Osteocyte (in vitro differentiated cells): ENCODE results near the gene NBDY. TPM values are rescaled to one million over a fixed set of nuclear protein-coding genes. Genes with fewer than 3 reads are reported as not detected.
A peak's percentile ranks its signal among the peaks of the same experiment; 100 is the strongest.

ENCODE experiments used
- DNase-seq: peaks from one replicate; pipeline ENCODE4 v3.0.0; 2021; ENCODE audit warnings: mixed read lengths; ENCODE audit not compliant: unreplicated experiment; ENCODE audit errors: extremely low spot score
- H3K27ac Mint-ChIP-seq: one replicate; pipeline ENCODE4 v1.8.0; 2021; ENCODE audit warnings: mild to moderate bottlenecking, mixed read lengths; ENCODE audit not compliant: unreplicated experiment
- H3K27me3 Mint-ChIP-seq: one replicate; pipeline ENCODE4 v1.8.0; 2021; ENCODE audit warnings: mixed read lengths; ENCODE audit not compliant: unreplicated experiment
- H3K36me3 Mint-ChIP-seq: one replicate; pipeline ENCODE4 v1.8.0; 2021; ENCODE audit warnings: mixed read lengths; ENCODE audit not compliant: unreplicated experiment
- H3K4me1 Mint-ChIP-seq: one replicate; pipeline ENCODE4 v1.8.0; 2021; ENCODE audit warnings: mixed read lengths; ENCODE audit not compliant: unreplicated experiment
- H3K4me3 Mint-ChIP-seq: one replicate; pipeline ENCODE4 v1.8.0; 2021; ENCODE audit warnings: mild to moderate bottlenecking, moderate library complexity, mixed read lengths; ENCODE audit not compliant: unreplicated experiment
- H3K9me3 Mint-ChIP-seq: one replicate; pipeline ENCODE4 v1.8.0; 2021; ENCODE audit warnings: mixed read lengths; ENCODE audit not compliant: unreplicated experiment
- CTCF ChIP-seq: fragments of 200-600 bp; sonication (generic); IDR thresholded peaks from 2 replicates; pipeline ENCODE4 v1.5.0; 2021; ENCODE audit warnings: antibody characterized with exemption, mild to moderate bottlenecking, moderate library complexity
- total RNA-seq: library from RNA; stranded (reverse); gene quantifications from 2 replicates; pipeline ENCODE4 v1.2.1, GENCODE V29; 2021

The NBDY gene
- total RNA-seq, 1 donor from 2014 or later: 61.1 TPM

DNA sequence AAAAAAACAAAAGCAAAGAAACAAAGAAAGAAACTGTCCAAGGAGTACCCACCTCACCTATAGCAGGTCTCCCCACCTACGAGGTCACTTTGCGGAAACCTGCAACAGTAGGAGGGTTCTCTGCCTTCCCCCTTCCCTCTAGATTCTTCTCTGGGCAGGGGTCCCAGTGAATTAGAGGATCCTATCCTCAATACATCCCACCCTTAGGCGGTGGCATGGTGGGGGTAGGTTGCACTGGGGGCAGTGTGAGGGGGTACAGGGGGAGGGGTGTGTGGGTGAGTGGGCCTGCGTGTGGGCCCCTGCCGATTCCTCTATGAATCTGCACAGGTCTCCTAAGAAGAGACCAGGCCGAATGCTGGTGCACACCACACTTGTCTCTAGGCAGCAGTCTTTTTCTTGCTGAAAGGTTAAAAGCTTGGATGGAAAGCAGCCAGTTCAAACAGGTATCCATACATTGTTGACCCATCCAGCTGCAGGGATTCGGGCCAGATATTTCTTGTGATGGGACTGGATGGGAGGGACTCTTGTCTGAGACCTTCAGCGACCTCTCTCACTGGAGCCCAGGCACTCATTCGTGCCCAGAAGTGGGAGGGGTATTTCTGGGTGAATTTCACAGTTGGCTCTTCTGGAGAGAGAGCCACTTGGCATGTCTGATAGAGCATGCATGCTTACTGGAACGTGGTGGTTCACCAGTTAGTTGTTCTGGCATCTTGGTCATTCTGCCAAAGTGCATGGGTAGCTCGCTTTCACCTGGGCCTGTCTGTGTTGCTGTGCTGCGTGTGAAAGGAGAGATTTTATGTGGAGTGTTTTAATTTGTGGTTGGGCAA is 65.6 kb downstream of the NBDY start:
- H3K27ac Mint-ChIP-seq: no peak overlapping the region
- H3K9me3 Mint-ChIP-seq: peaks cover 10% of the 10 kb centered on the region
- no peak for TF ChIP-seq CTCF
- peaks cover 7% of the 10 kb centered on the region for H3K4me1 Mint-ChIP-seq
- no peaks in the 10 kb centered on the region for H3K27me3 Mint-ChIP-seq
- DNase-seq: peak; percentile 25
- H3K4me3 Mint-ChIP-seq: no peak overlapping the region
- peaks cover 4% of the 10 kb centered on the region for H3K36me3 Mint-ChIP-seq

DNA sequence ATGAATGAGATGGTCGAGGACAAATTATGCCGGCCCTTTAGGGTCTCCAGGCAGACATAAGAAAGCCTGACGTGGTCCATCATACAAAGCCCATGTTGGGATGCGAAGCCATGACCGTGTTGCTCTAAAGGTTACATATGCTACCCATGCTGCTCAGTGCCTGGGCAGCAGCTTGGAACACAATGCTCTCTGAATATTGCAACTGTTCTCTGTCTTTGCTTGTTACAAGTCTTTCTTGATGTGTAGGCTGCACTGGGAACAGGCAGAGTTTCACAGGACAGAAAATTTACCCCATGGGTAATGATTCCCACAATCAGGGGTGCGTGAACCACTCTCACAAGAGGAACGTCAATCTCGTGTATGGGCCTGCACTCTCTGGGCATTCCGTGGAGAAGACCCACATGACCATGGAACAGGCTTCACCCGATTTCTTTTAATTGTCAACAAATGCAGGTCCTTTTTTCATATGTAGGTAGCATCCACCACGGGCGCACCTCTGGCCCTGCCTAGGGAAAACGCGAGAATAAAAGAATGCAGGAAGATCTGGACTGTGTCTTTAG is 66.3 kb downstream of the NBDY start:
- Mint-ChIP-seq H3K9me3 (peaks cover 12% of the 10 kb centered on the region), H3K27ac (no peak overlapping the region), H3K36me3 (peaks cover 4% of the 10 kb centered on the region), H3K4me1 (peaks cover 7% of the 10 kb centered on the region), H3K4me3 (no peak overlapping the region), H3K27me3 (no peaks in the 10 kb centered on the region)
- DNase-seq: no peak
- TF ChIP-seq CTCF: no peak

GRCh38 chrX:56796641-56797395 is 67.8 kb downstream of the NBDY start:
- peaks cover 16% of the 10 kb centered on the region for H3K9me3 Mint-ChIP-seq
- peaks cover 4% of the 10 kb centered on the region for H3K36me3 Mint-ChIP-seq
- no peak overlapping the region for H3K4me3 Mint-ChIP-seq
- H3K4me1 Mint-ChIP-seq: peaks cover 7% of the 10 kb centered on the region
- no peak for TF ChIP-seq CTCF
- DNase-seq: no peak
- no peaks in the 10 kb centered on the region for H3K27me3 Mint-ChIP-seq
- no peak overlapping the region for H3K27ac Mint-ChIP-seq

DNA sequence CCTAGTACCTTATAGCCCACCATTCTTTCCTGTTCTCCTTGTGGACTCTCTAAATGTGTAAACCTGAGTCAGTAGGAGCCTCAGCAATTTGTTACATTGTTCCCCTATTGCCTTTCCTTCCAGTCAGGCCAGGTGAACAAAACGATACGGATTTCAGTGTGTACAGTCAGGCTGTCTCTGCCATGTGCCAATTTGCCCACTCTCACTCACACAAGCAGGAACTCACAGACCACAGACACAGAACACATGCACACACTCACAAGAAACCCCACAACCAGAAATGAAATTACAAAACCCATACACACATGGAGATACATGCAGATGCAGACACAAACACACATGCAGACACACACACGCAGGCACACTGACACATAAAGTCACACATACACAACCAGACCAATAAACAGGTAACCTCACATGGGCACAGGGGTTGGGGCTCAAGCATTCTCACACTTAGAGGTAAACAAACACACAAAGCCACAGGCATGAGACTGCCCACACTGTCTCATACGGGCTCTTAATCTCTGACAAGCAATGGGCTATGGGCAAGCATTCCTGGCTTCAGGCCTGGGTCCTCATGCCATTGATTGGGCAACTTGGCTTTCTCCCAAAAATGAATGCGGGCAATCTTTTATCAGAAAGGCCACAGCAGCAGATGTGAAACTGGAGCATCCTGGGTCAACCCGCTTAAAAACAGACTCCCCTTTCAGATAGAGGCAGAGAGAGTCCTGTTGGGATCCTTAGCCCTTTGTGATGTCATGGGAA is 68.7 kb downstream of the NBDY start:
- DNase-seq: peak; percentile 38
- Mint-ChIP-seq H3K36me3 (peaks cover 4% of the 10 kb centered on the region), H3K9me3 (peaks cover 16% of the 10 kb centered on the region), H3K4me1 (peaks cover 7% of the 10 kb centered on the region), H3K27ac (no peak overlapping the region), H3K27me3 (no peaks in the 10 kb centered on the region), H3K4me3 (no peak overlapping the region)
- TF ChIP-seq CTCF: no peak
